HG03280 (cell line): ENCODE data around the gene WRNIP1.
"Not testable (repeated sequence)": the region's sequence is repeated elsewhere in the genome, so short reads cannot be mapped to it uniquely, and the experiment has no call there.

Source experiments
- ATAC-seq: cut with Tn5 transposase; IDR thresholded peaks from one replicate; pipeline ENCODE4 v1.9.1; 2021; ENCODE audit warnings: mild to moderate bottlenecking, moderate library complexity; ENCODE audit not compliant: unreplicated experiment

Gene WRNIP1

GRCh38 chr6:2782825-2783187 lies 17.6 kb downstream of the WRNIP1 start:
- no peak for ATAC-seq

- no peak for ATAC-seq
Measured at GRCh38 chr6:2783188-2783963, 18.2 kb downstream of the WRNIP1 start.

- no peak for ATAC-seq
Measured at GRCh38 chr6:2784061-2784460, 18.9 kb downstream of the WRNIP1 start.

GRCh38 chr6:2784930-2785329 lies 19.7 kb downstream of the WRNIP1 start:
- ATAC-seq: no peak

- ATAC-seq: no peak
Measured at GRCh38 chr6:2786269-2786668, 21.1 kb downstream of the WRNIP1 start.

GRCh38 chr6:2790588-2791449 lies 25.6 kb downstream of the WRNIP1 start:
- ATAC-seq: no peak

GRCh38 chr6:2791450-2791974 lies 26.3 kb downstream of the WRNIP1 start:
- no peak for ATAC-seq

GRCh38 chr6:2792330-2793110 lies 27.3 kb downstream of the WRNIP1 start:
- no peak for ATAC-seq

GRCh38 chr6:2793534-2794151 lies 28.4 kb downstream of the WRNIP1 start:
- ATAC-seq: no peak

GRCh38 chr6:2794171-2794730 lies 29.1 kb downstream of the WRNIP1 start:
- no peak for ATAC-seq

- ATAC-seq: no peak
Measured at GRCh38 chr6:2795162-2795561, 30.0 kb downstream of the WRNIP1 start.

- no peak for ATAC-seq
Measured at GRCh38 chr6:2795956-2796355, 30.8 kb downstream of the WRNIP1 start.

GRCh38 chr6:2796861-2797260 lies 31.7 kb downstream of the WRNIP1 start:
- ATAC-seq: no peak

- no peak for ATAC-seq
Measured at GRCh38 chr6:2797564-2798031, 32.4 kb downstream of the WRNIP1 start.

GRCh38 chr6:2798586-2799134 lies 33.5 kb downstream of the WRNIP1 start:
- no peak for ATAC-seq

GRCh38 chr6:2799936-2800527 lies 34.8 kb downstream of the WRNIP1 start:
- no peak for ATAC-seq

GRCh38 chr6:2800552-2801316 lies 35.5 kb downstream of the WRNIP1 start:
- ATAC-seq: no peak

- ATAC-seq: not testable (repeated sequence)
Measured at GRCh38 chr6:2801687-2802086, 36.5 kb downstream of the WRNIP1 start.
